Measurements from ENCODE around the gene OPHN1. TPM values are rescaled to one million over a fixed set of nuclear protein-coding genes. Genes with fewer than 3 reads are reported as not detected.
A peak's percentile ranks its signal among the peaks of the same experiment; 100 is the strongest.
"Not testable (repeated sequence)": the region's sequence is repeated elsewhere in the genome, so short reads cannot be mapped to it uniquely, and the experiment has no call there.

Gene OPHN1
- total and polyA plus RNA-seq, 2 donors (not counting 1 experiment from before 2014, with no cell fraction given), result 2.9 to 8.3 TPM

DNA sequence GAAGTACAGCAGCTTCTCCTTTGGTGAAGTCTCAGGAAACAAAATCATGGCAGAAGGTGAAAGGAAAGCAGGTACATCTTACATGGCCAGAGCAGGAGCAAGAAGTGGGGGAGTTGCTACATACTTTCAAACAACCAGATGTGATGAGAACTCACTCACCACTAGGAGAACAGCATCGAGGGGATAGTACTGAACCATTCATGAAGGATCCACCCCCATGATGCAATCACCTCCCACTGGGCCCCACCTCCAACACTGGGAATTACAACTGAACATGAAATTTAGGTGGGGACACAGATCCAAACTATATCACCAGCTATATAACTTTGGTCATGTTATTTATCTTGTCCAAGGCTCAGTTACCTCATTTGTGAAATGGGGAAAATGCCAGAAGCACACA is 159.4 kb downstream of the OPHN1 start:
- H3K36me3 ChIP-seq (ENCODE audit: control insufficient read depth, insufficient read depth, low read length), result no peaks in the 10 kb centered on the region
- H3K9me3 ChIP-seq (ENCODE audit: control insufficient read depth, insufficient read depth, low read depth, low read length), result no peaks in the 10 kb centered on the region
- H3K4me2 ChIP-seq (ENCODE audit: extremely low read depth, insufficient read depth, low read length), result no peak overlapping the region
- H4K20me1 ChIP-seq (ENCODE audit: control insufficient read depth, extremely low read depth, insufficient read depth, low read length), result no peaks in the 10 kb centered on the region
- no peaks in the 10 kb centered on the region for H3K27me3 ChIP-seq (ENCODE audit: control insufficient read depth, insufficient read depth, low read length)
- H3K4me3 ChIP-seq (replicated peaks in 1 of 4; ENCODE audit: control extremely low read depth in 1 of 4, insufficient read depth in 1 of 4, low read depth in 3 of 4, low read length in 4 of 4), result no peak overlapping the region
- H2AFZ ChIP-seq (ENCODE audit: low read length), result no peak overlapping the region
- no peak for TF ChIP-seq EZH2 (IDR thresholded peaks at IDR 0.05; ENCODE audit: low read length, missing control alignments)
- TF ChIP-seq, protein P1, sequence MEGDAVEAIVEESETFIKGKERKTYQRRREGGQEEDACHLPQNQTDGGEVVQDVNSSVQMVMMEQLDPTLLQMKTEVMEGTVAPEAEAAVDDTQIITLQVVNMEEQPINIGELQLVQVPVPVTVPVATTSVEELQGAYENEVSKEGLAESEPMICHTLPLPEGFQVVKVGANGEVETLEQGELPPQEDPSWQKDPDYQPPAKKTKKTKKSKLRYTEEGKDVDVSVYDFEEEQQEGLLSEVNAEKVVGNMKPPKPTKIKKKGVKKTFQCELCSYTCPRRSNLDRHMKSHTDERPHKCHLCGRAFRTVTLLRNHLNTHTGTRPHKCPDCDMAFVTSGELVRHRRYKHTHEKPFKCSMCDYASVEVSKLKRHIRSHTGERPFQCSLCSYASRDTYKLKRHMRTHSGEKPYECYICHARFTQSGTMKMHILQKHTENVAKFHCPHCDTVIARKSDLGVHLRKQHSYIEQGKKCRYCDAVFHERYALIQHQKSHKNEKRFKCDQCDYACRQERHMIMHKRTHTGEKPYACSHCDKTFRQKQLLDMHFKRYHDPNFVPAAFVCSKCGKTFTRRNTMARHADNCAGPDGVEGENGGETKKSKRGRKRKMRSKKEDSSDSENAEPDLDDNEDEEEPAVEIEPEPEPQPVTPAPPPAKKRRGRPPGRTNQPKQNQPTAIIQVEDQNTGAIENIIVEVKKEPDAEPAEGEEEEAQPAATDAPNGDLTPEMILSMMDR (conservative IDR thresholded peaks at IDR 0.05 in 1 of 2, IDR thresholded peaks at IDR 0.05 in 1 of 2; ENCODE audit: low read depth in 1 of 2, low read length in 2 of 2), result no peak
- H3K79me2 ChIP-seq (ENCODE audit: control insufficient read depth, insufficient read depth, low read length), result no peaks in the 10 kb centered on the region
- no peak overlapping the region for H3K9ac ChIP-seq (ENCODE audit: insufficient read depth, low read length)
- no peak overlapping the region for H3K27ac ChIP-seq (ENCODE audit: insufficient read depth, low read length)
- no peak for DNase-seq (ENCODE audit: low read depth in 2 of 2)
- H3K4me1 ChIP-seq (ENCODE audit: control insufficient read depth, extremely low read depth, insufficient read depth, low read length), result no peaks in the 10 kb centered on the region

DNA sequence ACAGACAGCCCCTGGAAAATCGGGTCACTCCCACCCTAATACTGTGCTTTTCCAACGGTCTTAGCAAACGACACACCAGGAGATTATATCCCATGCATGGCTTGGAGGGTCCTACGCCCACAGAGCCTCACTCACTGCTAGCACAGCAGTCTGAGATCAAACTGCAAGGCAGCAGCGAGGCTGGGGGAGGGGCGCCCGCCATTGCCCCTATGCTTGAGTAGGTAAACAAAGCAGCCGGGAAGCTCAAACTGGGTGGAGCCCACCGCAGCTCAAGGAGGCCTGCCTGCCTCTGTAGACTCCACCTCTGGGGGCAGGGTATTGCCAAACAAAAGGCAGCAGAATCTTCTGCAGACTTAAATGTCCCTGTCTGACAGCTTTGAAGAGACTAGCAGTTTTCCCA is 168.5 kb downstream of the OPHN1 start:
- not testable (repeated sequence) for H4K20me1 ChIP-seq (ENCODE audit: control insufficient read depth, extremely low read depth, insufficient read depth, low read length); H3K9ac ChIP-seq (ENCODE audit: insufficient read depth, low read length); H3K27ac ChIP-seq (ENCODE audit: insufficient read depth, low read length); H2AFZ ChIP-seq (ENCODE audit: low read length); H3K36me3 ChIP-seq (ENCODE audit: control insufficient read depth, insufficient read depth, low read length); DNase-seq (ENCODE audit: low read depth in 2 of 2); H3K79me2 ChIP-seq (ENCODE audit: control insufficient read depth, insufficient read depth, low read length); H3K4me2 ChIP-seq (ENCODE audit: extremely low read depth, insufficient read depth, low read length); H3K27me3 ChIP-seq (ENCODE audit: control insufficient read depth, insufficient read depth, low read length); H3K9me3 ChIP-seq (ENCODE audit: control insufficient read depth, insufficient read depth, low read depth, low read length); H3K4me1 ChIP-seq (ENCODE audit: control insufficient read depth, extremely low read depth, insufficient read depth, low read length); H3K4me3 ChIP-seq (replicated peaks in 1 of 4; ENCODE audit: control extremely low read depth in 1 of 4, insufficient read depth in 1 of 4, low read depth in 3 of 4, low read length in 4 of 4)

DNA sequence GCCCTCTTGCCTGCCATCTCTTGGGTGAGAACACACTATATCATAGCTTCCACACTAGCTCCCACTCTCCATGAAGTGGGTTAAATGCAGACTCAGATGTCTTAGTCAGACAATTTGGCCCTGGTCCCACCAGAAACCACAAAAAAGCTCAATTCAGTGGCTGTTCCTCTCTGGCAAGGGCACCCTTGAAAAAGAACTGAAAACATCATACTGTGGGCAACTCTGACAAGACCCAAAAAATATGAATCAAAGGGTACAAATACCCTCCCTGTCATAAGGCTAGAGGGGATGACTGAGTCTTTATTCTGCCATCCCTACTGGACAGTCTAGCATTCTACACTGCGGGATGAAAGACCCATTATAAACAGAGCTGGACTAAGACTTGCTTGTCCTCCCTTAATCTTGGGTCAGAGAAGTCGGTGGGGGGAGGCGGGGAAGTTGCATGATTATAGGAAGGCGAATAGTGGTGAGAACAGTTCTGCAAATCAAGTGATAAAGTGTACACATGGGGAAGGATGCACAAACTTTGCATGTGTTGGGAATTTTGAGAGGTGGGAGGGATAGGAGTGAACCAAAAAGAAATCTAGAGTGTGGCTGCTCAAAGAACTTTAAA is 172.1 kb downstream of the OPHN1 start:
- no peaks in the 10 kb centered on the region for H4K20me1 ChIP-seq (ENCODE audit: control insufficient read depth, extremely low read depth, insufficient read depth, low read length)
- H3K36me3 ChIP-seq (ENCODE audit: control insufficient read depth, insufficient read depth, low read length), result no peaks in the 10 kb centered on the region
- H3K4me1 ChIP-seq (ENCODE audit: control insufficient read depth, extremely low read depth, insufficient read depth, low read length), result no peaks in the 10 kb centered on the region
- no peaks in the 10 kb centered on the region for H3K79me2 ChIP-seq (ENCODE audit: control insufficient read depth, insufficient read depth, low read length)
- DNase-seq (ENCODE audit: low read depth in 2 of 2), result peak; percentile 14 to 38
- H3K4me3 ChIP-seq (replicated peaks in 1 of 4; ENCODE audit: control extremely low read depth in 1 of 4, insufficient read depth in 1 of 4, low read depth in 3 of 4, low read length in 4 of 4), result no peak overlapping the region
- no peaks in the 10 kb centered on the region for H3K27me3 ChIP-seq (ENCODE audit: control insufficient read depth, insufficient read depth, low read length)
- H2AFZ ChIP-seq (ENCODE audit: low read length), result no peak overlapping the region
- TF ChIP-seq EZH2 (IDR thresholded peaks at IDR 0.05; ENCODE audit: low read length, missing control alignments), result no peak
- TF ChIP-seq, protein P1 (conservative IDR thresholded peaks at IDR 0.05 in 1 of 2, IDR thresholded peaks at IDR 0.05 in 1 of 2; ENCODE audit: low read depth in 1 of 2, low read length in 2 of 2), result no peak
- H3K27ac ChIP-seq (ENCODE audit: insufficient read depth, low read length), result no peak overlapping the region
- H3K9ac ChIP-seq (ENCODE audit: insufficient read depth, low read length), result no peak overlapping the region
- H3K4me2 ChIP-seq (ENCODE audit: extremely low read depth, insufficient read depth, low read length), result no peak overlapping the region
- H3K9me3 ChIP-seq (ENCODE audit: control insufficient read depth, insufficient read depth, low read depth, low read length), result no peaks in the 10 kb centered on the region

Measured in fibroblast of lung (primary cell).